Erythroblast (primary cell): ENCODE measurements around the gene ANO10.

Source experiments
- GATA1 ChIP-seq: IDR thresholded peaks from 2 replicates; pipeline ENCODE4 v1.6.1; 2011; ENCODE audit warnings: low read depth, mild to moderate bottlenecking, control low read depth, low read length, moderate library complexity
- POLR2A ChIP-seq: IDR thresholded peaks from 2 replicates; pipeline ENCODE4 v1.6.1; 2011; ENCODE audit warnings: mild to moderate bottlenecking, low read length

GRCh38 chr3:43338295-43338694, 283.5 kb downstream of the ANO10 start:
- TF ChIP-seq POLR2A (no peak), GATA1 (no peak)
